Endothelial cell of umbilical vein (primary cell): ENCODE data around the gene ANO6. TPM values are rescaled to one million over a fixed set of nuclear protein-coding genes. Genes with fewer than 3 reads are reported as not detected.

Source experiments
- BruUV-seq: library from RNA; stranded (reverse); fragments of 400-500 nt; replicated peaks from 2 replicates; lab custom pipeline; 2021; lab: Mats Ljungman, UMichigan
- CTCF ChIA-PET: fragments of 300-600, 350-600 bp; sonication (Branson Sonifier 250); formaldehyde crosslinking; loops from one replicate; lab custom pipeline; 2021; ENCODE audit warnings: antibody characterized with exemption, inconsistent platforms; lab: Charles Lee
- POLR2A ChIA-PET: fragments of 300-600, 350-600 bp; sonication (Branson Sonifier 250); formaldehyde crosslinking; loops from one replicate; lab custom pipeline; 2021; ENCODE audit warnings: antibody characterized with exemption, inconsistent platforms; lab: Charles Lee
- DNase-seq: peaks from one replicate; pipeline ENCODE4 v3.0.0-alpha.2; 2011; ENCODE audit warnings: low read depth, low spot score
- FAIRE-seq: peaks from 2 replicates; lab custom pipeline; 2011; peaks lifted over from hg19 to GRCh38; lab: Jason Lieb, UNC
- H2AFZ ChIP-seq: 2 replicates; pipeline ENCODE4 v1.6.0; 2012; ENCODE audit warnings: low read depth, low read length, control low read depth, inconsistent platforms
- H3K27ac ChIP-seq: 2 replicates; pipeline ENCODE4 v1.5.1; 2011; ENCODE audit warnings: low read depth, mild to moderate bottlenecking, control low read depth, low read length, moderate library complexity; ENCODE audit not compliant: insufficient read depth
- H3K27me3 ChIP-seq, 2 experiments: 2 replicates each; pipeline versions ENCODE4 v1.6.0 to v1.6.1; 2011; ENCODE audit warnings: low read length in 2 of 2, mixed read lengths in 1 of 2; ENCODE audit not compliant: control insufficient read depth in 2 of 2, insufficient read depth in 2 of 2
- H3K36me3 ChIP-seq, 2 experiments: 2 replicates in 1 of 2; 3 replicates in 1 of 2; pipeline ENCODE4 v1.5.1; 2011; ENCODE audit warnings: low read length in 2 of 2, mild to moderate bottlenecking in 1 of 2, moderate library complexity in 1 of 2; ENCODE audit not compliant: control insufficient read depth in 2 of 2, insufficient read depth in 2 of 2; ENCODE audit errors: extremely low read depth in 1 of 2
- H3K4me1 ChIP-seq: 3 replicates; pipeline ENCODE4 v1.5.1; 2011; ENCODE audit warnings: mild to moderate bottlenecking, low read length; ENCODE audit not compliant: control insufficient read depth, insufficient read depth; ENCODE audit errors: extremely low read depth
- H3K4me2 ChIP-seq: 2 replicates; pipeline ENCODE4 v1.6.1; 2011; ENCODE audit warnings: low read length, control low read depth, mixed read lengths; ENCODE audit not compliant: insufficient read depth
- H3K4me3 ChIP-seq, 3 experiments: fragments of 200-600 bp in 1 of 3; sonication (generic), shearing (Covaris generic) in 1 of 3; replicated peaks in 1 of 3; 2 replicates each; pipeline ENCODE4 v1.5.1; 2011 to 2016; ENCODE audit warnings: control low read depth in 3 of 3, low read length in 3 of 3, mild to moderate bottlenecking in 2 of 3, inconsistent platforms in 1 of 3, low read depth in 1 of 3, moderate library complexity in 1 of 3; ENCODE audit not compliant: insufficient read depth in 1 of 3
- H3K79me2 ChIP-seq: 2 replicates; pipeline ENCODE4 v1.6.0; 2012; ENCODE audit warnings: low read length, inconsistent platforms; ENCODE audit not compliant: control insufficient read depth, insufficient read depth
- H3K9ac ChIP-seq: replicated peaks from 2 replicates; pipeline ENCODE3; 2011; ENCODE audit warnings: low read length, control low read depth; ENCODE audit not compliant: insufficient read depth; ENCODE audit errors: extremely low read depth
- H3K9me1 ChIP-seq: replicated peaks from 3 replicates; pipeline ENCODE4 v1.6.0; 2011; ENCODE audit warnings: mild to moderate bottlenecking, low read length; ENCODE audit not compliant: control insufficient read depth, insufficient read depth; ENCODE audit errors: extremely low read depth
- H3K9me3 ChIP-seq: replicated peaks from 2 replicates; pipeline ENCODE4 v1.5.1; 2012; ENCODE audit warnings: low read length, inconsistent platforms; ENCODE audit not compliant: control insufficient read depth, insufficient read depth
- H4K20me1 ChIP-seq: replicated peaks from 2 replicates; pipeline ENCODE3; 2011; ENCODE audit warnings: mild to moderate bottlenecking, low read length; ENCODE audit not compliant: control insufficient read depth, insufficient read depth; ENCODE audit errors: extremely low read depth
- CTCF ChIP-seq, 2 donors: IDR thresholded peaks; 1 replicate in 1 of 2; 2 replicates in 1 of 2; pipeline ENCODE4 v1.5.1; 2011; ENCODE audit warnings: low read length in 2 of 2, mild to moderate bottlenecking in 2 of 2, moderate library complexity in 2 of 2, control low read depth in 1 of 2, inconsistent platforms in 1 of 2, low read depth in 1 of 2; ENCODE audit not compliant: insufficient read depth in 1 of 2; ENCODE audit errors: extremely low read depth in 1 of 2
- EZH2 ChIP-seq: IDR thresholded peaks from 2 replicates; pipeline ENCODE4 v1.6.1; 2012; ENCODE audit warnings: borderline replicate concordance, low read depth, mild to moderate bottlenecking, moderate library complexity, low read length, inconsistent platforms; ENCODE audit not compliant: severe bottlenecking
- FOS ChIP-seq: IDR thresholded peaks from 2 replicates; pipeline ENCODE4 v1.6.1; 2011; ENCODE audit warnings: mild to moderate bottlenecking, low read length, moderate library complexity, borderline replicate concordance; ENCODE audit not compliant: insufficient read depth
- GATA2 ChIP-seq: IDR thresholded peaks from 2 replicates; pipeline ENCODE4 v1.7.0; 2011; ENCODE audit warnings: low read depth, mild to moderate bottlenecking, moderate library complexity, mixed read lengths, low read length; ENCODE audit not compliant: insufficient read length, insufficient read depth
- JUN ChIP-seq: IDR thresholded peaks from 2 replicates; pipeline ENCODE4 v1.6.1; 2011; ENCODE audit warnings: borderline replicate concordance, low read depth; ENCODE audit not compliant: insufficient read length, insufficient read depth
- MYC ChIP-seq: IDR thresholded peaks from one replicate; pipeline ENCODE4 v1.6.1; 2011; ENCODE audit warnings: mild to moderate bottlenecking, low read depth, low read length
- POLR2A ChIP-seq: IDR thresholded peaks from 2 replicates; pipeline ENCODE4 v1.6.1; 2012; ENCODE audit warnings: low read depth, mild to moderate bottlenecking, control low read depth, low read length
- POLR2AphosphoS5 ChIP-seq: IDR thresholded peaks from 2 replicates; pipeline ENCODE4 v1.6.1; 2012; ENCODE audit warnings: low read depth, mild to moderate bottlenecking, control low read depth, low read length, moderate library complexity; ENCODE audit not compliant: insufficient read depth
- dilution Hi-C: fragments of 300-500 bp; cut with MboI; formaldehyde crosslinking; loops from one replicate; pipeline ENCODE4 v1.15.0; 2019; ENCODE audit warnings: low sequenced_read_pairs; ENCODE audit not compliant: extremely low pct_ligation_motif_present
- intact Hi-C: fragments of 100-400 bp; cut with micrococcal nuclease; formaldehyde crosslinking; loops from one replicate; pipeline ENCODE4 v1.10.0; 2022
- polyA plus RNA-seq, 4 experiments: library from polyadenylated mRNA; depleted of rRNA in 3 of 4; stranded (reverse) in 3 of 4; unstranded in 1 of 4; fragments of >200 nt; gene quantifications; 2 replicates each; pipeline versions ENCODE4 v1.2.1 to v1.2.3, GENCODE V29; 2011 to 2012; ENCODE audit warnings: missing spikeins in 1 of 4
- total RNA-seq: library from RNA; stranded (reverse); gene quantifications from 2 replicates; pipeline ENCODE4 v1.2.3, GENCODE V29; 2021
- TF ChIP-seq, protein P1 (sequence below): IDR thresholded peaks from 2 replicates; pipeline ENCODE4 v1.6.1; 2011; ENCODE audit not compliant: insufficient read depth, insufficient read length

The ANO6 gene
- total and polyA plus RNA-seq, 2 donors (not counting 3 experiments of a cell fraction or from before 2014, with no cell fraction given): 21.3 to 67.6 TPM

DNA sequence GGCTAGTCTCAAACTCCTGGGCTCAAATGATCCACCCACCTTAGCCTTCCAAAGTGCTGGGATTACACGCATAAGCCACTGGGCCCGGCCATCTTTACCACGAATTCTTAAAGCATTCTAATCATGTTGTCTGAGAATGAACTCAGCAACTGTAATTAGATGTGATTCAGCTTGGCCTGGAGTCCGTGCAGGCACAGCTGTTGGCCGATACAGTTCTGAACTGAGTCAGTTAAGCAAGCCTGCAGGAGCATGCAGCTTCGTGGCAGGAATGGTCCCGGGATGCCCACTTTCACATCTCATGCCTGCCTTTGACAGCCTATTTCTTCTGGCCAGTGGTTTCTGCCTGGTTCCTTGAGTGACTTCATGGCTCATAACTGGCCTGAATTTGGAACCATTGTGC is 194.1 kb downstream of the ANO6 start:
- H3K9me3 ChIP-seq: no peaks in the 10 kb centered on the region
- FAIRE-seq (no peak), DNase-seq (no peak)
- no peak overlapping the region for H3K27ac ChIP-seq
- H3K9me1 ChIP-seq: no peaks in the 10 kb centered on the region
- H4K20me1 ChIP-seq: no peaks in the 10 kb centered on the region
- H3K27me3 ChIP-seq: no peaks in the 10 kb centered on the region
- H3K79me2 ChIP-seq: no peaks in the 10 kb centered on the region
- intact Hi-C loops: no loop called here
- TF ChIP-seq JUN: no peak
- TF ChIP-seq MYC: no peak
- TF ChIP-seq EZH2: no peak
- no peak for TF ChIP-seq FOS
- TF ChIP-seq, protein P1, sequence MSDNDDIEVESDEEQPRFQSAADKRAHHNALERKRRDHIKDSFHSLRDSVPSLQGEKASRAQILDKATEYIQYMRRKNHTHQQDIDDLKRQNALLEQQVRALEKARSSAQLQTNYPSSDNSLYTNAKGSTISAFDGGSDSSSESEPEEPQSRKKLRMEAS: no peak
- TF ChIP-seq POLR2AphosphoS5: no peak
- no peak for TF ChIP-seq POLR2A
- TF ChIP-seq GATA2: no peak
- no peak for TF ChIP-seq CTCF (IDR thresholded peaks at IDR 0.05; ENCODE audit: extremely low read depth in 1 of 2, insufficient read depth in 1 of 2, low read depth in 1 of 2, low read length in 2 of 2)
- CTCF ChIA-PET: interaction anchor here (1.6 kb wide), 1 partner anchor 141 kb away, joined by 3 read pairs; no protein-coding TSS in a partner anchor
- H3K36me3 ChIP-seq: peaks cover 6 to 12% of the 10 kb centered on the region in 2 experiments
- no TSS peak for BruUV-seq
- no peaks in the 10 kb centered on the region for H3K4me1 ChIP-seq
- no peak overlapping the region for H3K4me2 ChIP-seq
- dilution Hi-C loops: no loop called here
- POLR2A ChIA-PET: no interaction called here
- H2AFZ ChIP-seq: no peak overlapping the region
- H3K9ac ChIP-seq: no peak overlapping the region
- H3K4me3 ChIP-seq: no peak overlapping the region
